Spleen (tissue), 11 donors: Measurements from ENCODE around the gene NAB1. TPM values are rescaled to one million over a fixed set of nuclear protein-coding genes. Genes with fewer than 3 reads are reported as not detected.

Experiments used
- DNase-seq: peaks from one replicate; pipeline ENCODE4 v3.0.0-alpha.2; 2020
- H3K27ac ChIP-seq, 8 donors: fragments of 200-600 bp; sonication (generic) in 7 of 8; 1 replicate in 4 of 8; 2 replicates in 4 of 8; pipeline versions ENCODE4 v1.5.0 to v1.8.0; 2016 to 2021; ENCODE audit warnings: inconsistent platforms in 4 of 8, mild to moderate bottlenecking in 4 of 8, moderate library complexity in 1 of 8
- H3K27me3 ChIP-seq, 7 donors: fragments of 200-600 bp; sonication (generic) in 6 of 7; replicated peaks in 1 of 7; 1 replicate in 4 of 7; 2 replicates in 3 of 7; pipeline versions ENCODE4 v1.5.0 to v1.8.0; 2016 to 2021; ENCODE audit warnings: inconsistent platforms in 3 of 7, mild to moderate bottlenecking in 1 of 7
- H3K36me3 ChIP-seq, 6 donors: fragments of 200-600 bp; sonication (generic) in 5 of 6; 1 replicate in 4 of 6; 2 replicates in 2 of 6; pipeline versions ENCODE4 v1.5.0 to v1.8.0; 2016 to 2021; ENCODE audit warnings: inconsistent platforms in 2 of 6
- H3K4me1 ChIP-seq, 6 donors: fragments of 200-600 bp; sonication (generic) in 5 of 6; 1 replicate in 3 of 6; 2 replicates in 3 of 6; pipeline versions ENCODE4 v1.5.0 to v1.8.0; 2016 to 2021; ENCODE audit warnings: inconsistent platforms in 3 of 6
- H3K4me3 ChIP-seq, 8 donors: fragments of 200-600 bp; sonication (generic) in 7 of 8; 1 replicate in 4 of 8; 2 replicates in 4 of 8; pipeline versions ENCODE4 v1.5.0 to v1.8.0; 2016 to 2021; ENCODE audit warnings: inconsistent platforms in 4 of 8, mild to moderate bottlenecking in 4 of 8, moderate library complexity in 2 of 8
- H3K9me3 ChIP-seq, 8 donors: fragments of 200-600 bp; sonication (generic) in 7 of 8; 1 replicate in 4 of 8; 2 replicates in 4 of 8; pipeline versions ENCODE4 v1.5.0 to v1.8.0; 2016 to 2021; ENCODE audit warnings: inconsistent platforms in 4 of 8
- CTCF ChIP-seq, 11 experiments: fragments of 200-600 bp in 7 of 11; fragments of 450-650 bp in 4 of 11; sonication (generic) in 4 of 11; IDR thresholded peaks in 8 of 11; conservative IDR thresholded peaks in 3 of 11; 1 replicate in 7 of 11; 2 replicates in 4 of 11; pipeline versions ENCODE4 v1.4.0 to v1.8.0; 2016 to 2021; ENCODE audit warnings: antibody characterized with exemption in 11 of 11, inconsistent platforms in 4 of 11, mild to moderate bottlenecking in 1 of 11
- POLR2A ChIP-seq, 3 donors: fragments of 450-650 bp; IDR thresholded peaks; one replicate each; pipeline ENCODE4 v1.5.1; 2017; ENCODE audit warnings: antibody characterized with exemption in 3 of 3, mild to moderate bottlenecking in 1 of 3
- POLR2AphosphoS5 ChIP-seq, 3 donors: sonication (generic); formaldehyde crosslinking; IDR thresholded peaks; one replicate each; pipeline ENCODE4 v1.5.1; 2017; ENCODE audit warnings: antibody characterized with exemption in 3 of 3
- WGBS, 5 donors: extraction: QIAGEN DNeasy Blood & Tissue Kit in 3 of 5; methylation state at CpG; one replicate each; pipeline versions ENCODE4 v1.1.5 to v1.1.7; 2013 to 2018; 5-methylcytosine and 5-hydroxymethylcytosine counted together
- intact Hi-C: fragments of 100-400 bp; cut with DNase I; formaldehyde crosslinking; loops from one replicate; pipeline ENCODE4 v1.15.0; 2023; ENCODE audit warnings: low total_unique reads
- polyA plus RNA-seq, 3 donors: library from polyadenylated mRNA; stranded (reverse); fragments of 200-250 nt; gene quantifications; one replicate each; pipeline ENCODE4 v1.2.1, GENCODE V29; 2013
- total RNA-seq, 7 donors: library from RNA; depleted of rRNA in 3 of 7; stranded (reverse); fragments of >200 nt in 3 of 7; fragmentation: NEBNext Ultra II Directional in 4 of 7; extraction: Animal tissue kit (Norgen Biotek cat#: 25700) in 4 of 7; gene quantifications; one replicate each; pipeline versions ENCODE4 v1.1.0 to v1.2.1, GENCODE V29; 2016 to 2021
- donor health status: healthy with polysubstance abuse.
- donor health status: DM: no; HTN: no; CAD: no; lungs with moderate emphysema.
- donor health status: DM: no; HTN: no; CAD: no.
- donor health status: Bipolar disorder and iron deficiency.
- donor health status: healthy.
- donor health status: DM: no; HTN: no; CAD: no.
- donor health status: DM: yes; HTN: yes; CAD: no.

The NAB1 gene
- total and polyA plus RNA-seq, 10 donors, result 8.8 to 44.7 (median 27.9) TPM

GRCh38 chr2:190635781-190636180 lies 13.1 kb upstream of the NAB1 start:
- Histone ChIP-seq H3K4me3 (no peak overlapping the region), H3K36me3 (no peaks in the 10 kb centered on the region), H3K9me3 (no peaks in the 10 kb centered on the region), H3K4me1 (peaks cover 0 to 30% (median 15%) of the 10 kb centered on the region in 6 donors), H3K27ac (peak overlapping the region in 1 of 8 donors; percentile 27), H3K27me3 (no peaks in the 10 kb centered on the region)
- intact Hi-C loops, result no loop called here
- no peak for DNase-seq
- no peak for TF ChIP-seq POLR2A (IDR thresholded peaks at IDR 0.05)
- TF ChIP-seq POLR2AphosphoS5 (IDR thresholded peaks at IDR 0.05), result no peak
- peak in 1 of 11 experiments; percentile 11 for TF ChIP-seq CTCF (IDR thresholded peaks at IDR 0.05 in 8 of 11, conservative IDR thresholded peaks at IDR 0.05 in 3 of 11)
- 93 to 100% (median 94%) methylated on average over 4 of the region's 4 CpGs for WGBS, 5 donors

GRCh38 chr2:190636361-190636760 lies 12.5 kb upstream of the NAB1 start:
- 64 to 82% (median 73%) methylated on average over 3 of the region's 3 CpGs for WGBS, 5 donors
- Histone ChIP-seq H3K9me3 (no peaks in the 10 kb centered on the region), H3K27ac (peak overlapping the region in 2 of 8 donors; percentile 7 to 27), H3K36me3 (no peaks in the 10 kb centered on the region), H3K27me3 (no peaks in the 10 kb centered on the region), H3K4me1 (peaks cover 0 to 30% (median 15%) of the 10 kb centered on the region in 6 donors), H3K4me3 (no peak overlapping the region)
- TF ChIP-seq POLR2AphosphoS5 (IDR thresholded peaks at IDR 0.05), result no peak
- intact Hi-C loops, result no loop called here
- DNase-seq, result no peak

GRCh38 chr2:190637281-190637734 lies 11.6 kb upstream of the NAB1 start:
- no peaks in the 10 kb centered on the region for H3K9me3 ChIP-seq
- WGBS, 5 donors, result 48 to 73% (median 67%) methylated on average over 1 of the region's 1 CpG
- peak overlapping the region in 5 of 8 donors; percentile 6 to 28 (median 14) for H3K27ac ChIP-seq

GRCh38 chr2:190637903-190638618 lies 10.8 kb upstream of the NAB1 start:
- Histone ChIP-seq H3K27ac (peak overlapping the region in 4 of 8 donors; percentile 8 to 28 (median 20)), H3K4me1 (peaks cover 0 to 30% (median 15%) of the 10 kb centered on the region in 6 donors), H3K9me3 (no peaks in the 10 kb centered on the region), H3K36me3 (no peaks in the 10 kb centered on the region), H3K27me3 (no peaks in the 10 kb centered on the region), H3K4me3 (no peak overlapping the region)
- 60 to 75% (median 63%) methylated on average over 8 of the region's 8 CpGs for WGBS, 5 donors
- intact Hi-C loops, result no loop called here
- TF ChIP-seq POLR2A (IDR thresholded peaks at IDR 0.05) (no peak), POLR2AphosphoS5 (IDR thresholded peaks at IDR 0.05) (no peak), CTCF (IDR thresholded peaks at IDR 0.05 in 8 of 11, conservative IDR thresholded peaks at IDR 0.05 in 3 of 11) (no peak)
- DNase-seq, result no peak

More at GRCh38 chr2:190637281-190637734, 11.6 kb upstream of the NAB1 start:
- no peak for TF ChIP-seq POLR2A (IDR thresholded peaks at IDR 0.05)
- no peak for TF ChIP-seq POLR2AphosphoS5 (IDR thresholded peaks at IDR 0.05)
- TF ChIP-seq CTCF (IDR thresholded peaks at IDR 0.05 in 8 of 11, conservative IDR thresholded peaks at IDR 0.05 in 3 of 11), result no peak
- DNase-seq, result no peak
- Histone ChIP-seq H3K4me1 (peaks cover 0 to 30% (median 15%) of the 10 kb centered on the region in 6 donors), H3K36me3 (no peaks in the 10 kb centered on the region), H3K27me3 (no peaks in the 10 kb centered on the region), H3K4me3 (no peak overlapping the region)
- intact Hi-C loops, result no loop called here
